Peyer's patch (tissue), 4 donors: Measurements from ENCODE around the gene SERPINB1.

Source experiments
- POLR2A ChIP-seq, 2 donors: fragments of 450-650 bp; IDR thresholded peaks; one replicate each; pipeline ENCODE4 v1.5.1; 2017; ENCODE audit warnings: antibody characterized with exemption in 2 of 2, mild to moderate bottlenecking in 2 of 2, moderate library complexity in 2 of 2
- TF ChIP-seq, protein P1 (sequence below), 6 experiments: fragments of 450-650 bp in 4 of 6; fragments of 200-600 bp in 2 of 6; sonication (generic) in 1 of 6; IDR thresholded peaks; one replicate each; pipeline ENCODE4 v1.5.1; 2017 to 2019; ENCODE audit warnings: antibody characterized with exemption in 6 of 6, mild to moderate bottlenecking in 3 of 6, moderate library complexity in 1 of 6

DNA sequence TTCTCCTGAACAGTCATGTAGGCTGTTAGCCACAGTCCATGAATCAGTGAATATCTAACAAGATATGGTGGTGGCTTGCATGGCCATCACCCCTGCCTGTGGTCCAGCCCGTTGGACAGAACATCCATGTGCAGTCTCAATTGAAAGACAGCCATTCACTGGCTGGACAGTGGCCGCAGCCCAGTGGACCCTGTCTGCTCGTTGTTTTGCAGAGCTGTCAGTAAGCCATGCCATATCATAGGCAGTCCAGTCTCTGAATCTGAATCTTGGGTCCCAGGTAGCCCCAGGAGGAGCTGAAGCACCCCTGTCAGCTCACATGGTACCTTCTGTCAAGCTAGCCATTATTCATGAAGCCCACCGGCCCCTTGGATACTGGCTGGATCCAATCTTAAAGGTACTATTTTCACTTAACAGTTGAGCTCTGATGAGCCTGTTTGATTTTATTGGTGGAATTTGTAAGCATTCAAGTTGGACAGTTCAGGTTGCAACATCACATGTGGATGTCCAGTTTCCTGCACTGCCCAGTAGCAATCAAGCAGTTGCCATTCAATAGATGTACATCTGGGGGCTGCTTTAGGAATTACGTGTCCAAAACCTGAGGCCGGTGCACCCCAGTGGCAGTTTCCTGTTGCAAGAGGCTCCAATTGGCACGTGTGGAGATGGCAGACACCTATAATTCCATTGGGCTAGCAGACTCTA lies 37.8 kb downstream of the SERPINB1 start:
- TF ChIP-seq, protein P1, sequence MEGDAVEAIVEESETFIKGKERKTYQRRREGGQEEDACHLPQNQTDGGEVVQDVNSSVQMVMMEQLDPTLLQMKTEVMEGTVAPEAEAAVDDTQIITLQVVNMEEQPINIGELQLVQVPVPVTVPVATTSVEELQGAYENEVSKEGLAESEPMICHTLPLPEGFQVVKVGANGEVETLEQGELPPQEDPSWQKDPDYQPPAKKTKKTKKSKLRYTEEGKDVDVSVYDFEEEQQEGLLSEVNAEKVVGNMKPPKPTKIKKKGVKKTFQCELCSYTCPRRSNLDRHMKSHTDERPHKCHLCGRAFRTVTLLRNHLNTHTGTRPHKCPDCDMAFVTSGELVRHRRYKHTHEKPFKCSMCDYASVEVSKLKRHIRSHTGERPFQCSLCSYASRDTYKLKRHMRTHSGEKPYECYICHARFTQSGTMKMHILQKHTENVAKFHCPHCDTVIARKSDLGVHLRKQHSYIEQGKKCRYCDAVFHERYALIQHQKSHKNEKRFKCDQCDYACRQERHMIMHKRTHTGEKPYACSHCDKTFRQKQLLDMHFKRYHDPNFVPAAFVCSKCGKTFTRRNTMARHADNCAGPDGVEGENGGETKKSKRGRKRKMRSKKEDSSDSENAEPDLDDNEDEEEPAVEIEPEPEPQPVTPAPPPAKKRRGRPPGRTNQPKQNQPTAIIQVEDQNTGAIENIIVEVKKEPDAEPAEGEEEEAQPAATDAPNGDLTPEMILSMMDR (IDR thresholded peaks at IDR 0.05), result no peak
- no peak for TF ChIP-seq POLR2A (IDR thresholded peaks at IDR 0.05)
